Measurements from ENCODE around the gene BRD3.

BRD3 gene

DNA sequence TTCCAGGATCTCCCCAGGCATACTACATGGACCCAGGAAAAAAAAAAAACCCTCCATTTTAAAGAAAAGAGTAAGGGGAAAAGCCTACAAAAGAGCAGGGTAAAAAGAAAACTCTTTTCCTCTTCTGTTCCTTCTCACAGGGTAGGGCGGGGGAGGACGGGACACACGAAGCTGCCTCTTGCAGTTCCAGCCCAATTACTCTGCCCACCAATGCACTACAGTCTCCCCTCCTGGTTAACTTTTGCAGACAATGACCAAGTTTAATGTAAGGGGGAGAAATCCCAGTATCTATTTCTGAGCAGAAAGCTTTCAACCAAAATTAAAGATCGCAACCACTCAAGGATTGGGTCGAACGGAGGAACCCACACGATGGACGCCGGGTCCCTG is 1.3 kb downstream of the BRD3 start:
- no peak for DNase-seq

DNA sequence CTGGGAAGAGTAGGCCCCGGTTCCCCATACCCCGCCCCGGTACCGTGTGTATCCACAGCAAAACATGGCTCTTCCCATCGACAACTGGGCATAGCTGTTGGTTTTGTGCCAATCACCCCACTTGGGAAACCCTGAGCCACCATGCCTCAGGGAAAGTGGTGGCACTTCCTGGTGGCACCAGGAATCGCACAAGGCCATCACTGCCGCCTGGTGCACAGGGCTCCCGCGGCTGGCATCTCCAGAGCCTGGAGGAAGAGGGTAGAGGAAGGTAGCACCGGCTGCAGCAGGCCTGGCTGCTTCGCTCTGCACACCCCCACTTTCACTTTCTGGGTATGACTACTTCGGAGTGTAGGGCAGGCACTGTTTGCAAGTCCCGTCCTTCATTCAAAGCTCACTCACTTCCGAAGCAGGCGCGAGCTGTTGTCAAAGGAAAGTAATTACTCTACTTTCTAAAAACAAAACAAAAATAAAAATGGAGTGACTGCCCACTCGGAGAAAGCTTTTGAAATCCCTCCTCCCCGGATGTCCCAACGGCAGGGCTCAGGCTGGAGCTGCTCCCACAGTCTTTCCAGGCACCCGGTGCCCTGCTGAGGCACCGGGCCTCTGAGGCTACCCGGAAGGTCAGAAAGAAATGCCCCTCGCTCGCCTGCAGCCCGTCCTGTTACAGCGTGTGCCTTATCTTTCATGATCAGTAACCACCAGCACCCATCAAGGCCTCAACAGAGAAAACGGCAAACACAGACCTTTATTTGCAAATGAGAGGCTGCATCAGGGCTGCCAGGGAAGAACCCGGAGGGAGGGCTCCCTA is 2.0 kb downstream of the BRD3 start:
- no peak for DNase-seq

DNA sequence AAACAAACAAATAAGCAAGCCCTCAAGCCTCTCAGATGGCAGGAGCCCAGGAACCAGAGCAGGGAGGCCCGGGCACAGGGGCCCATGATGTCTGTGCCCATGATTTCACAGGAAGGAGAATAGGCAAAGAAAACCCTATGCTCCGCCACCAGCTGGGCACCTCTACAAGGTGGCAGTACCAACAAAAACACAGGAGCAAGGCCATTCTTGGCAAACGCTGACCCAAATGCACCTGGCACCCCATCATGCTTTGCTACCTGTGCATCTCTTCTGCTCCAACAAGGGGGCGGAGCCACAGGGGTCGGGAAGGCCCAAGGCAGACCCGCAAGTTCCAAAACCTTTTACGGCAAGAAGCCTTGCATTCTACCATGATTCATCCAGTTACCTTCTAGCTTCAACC is 3.1 kb downstream of the BRD3 start:
- DNase-seq = no peak

DNA sequence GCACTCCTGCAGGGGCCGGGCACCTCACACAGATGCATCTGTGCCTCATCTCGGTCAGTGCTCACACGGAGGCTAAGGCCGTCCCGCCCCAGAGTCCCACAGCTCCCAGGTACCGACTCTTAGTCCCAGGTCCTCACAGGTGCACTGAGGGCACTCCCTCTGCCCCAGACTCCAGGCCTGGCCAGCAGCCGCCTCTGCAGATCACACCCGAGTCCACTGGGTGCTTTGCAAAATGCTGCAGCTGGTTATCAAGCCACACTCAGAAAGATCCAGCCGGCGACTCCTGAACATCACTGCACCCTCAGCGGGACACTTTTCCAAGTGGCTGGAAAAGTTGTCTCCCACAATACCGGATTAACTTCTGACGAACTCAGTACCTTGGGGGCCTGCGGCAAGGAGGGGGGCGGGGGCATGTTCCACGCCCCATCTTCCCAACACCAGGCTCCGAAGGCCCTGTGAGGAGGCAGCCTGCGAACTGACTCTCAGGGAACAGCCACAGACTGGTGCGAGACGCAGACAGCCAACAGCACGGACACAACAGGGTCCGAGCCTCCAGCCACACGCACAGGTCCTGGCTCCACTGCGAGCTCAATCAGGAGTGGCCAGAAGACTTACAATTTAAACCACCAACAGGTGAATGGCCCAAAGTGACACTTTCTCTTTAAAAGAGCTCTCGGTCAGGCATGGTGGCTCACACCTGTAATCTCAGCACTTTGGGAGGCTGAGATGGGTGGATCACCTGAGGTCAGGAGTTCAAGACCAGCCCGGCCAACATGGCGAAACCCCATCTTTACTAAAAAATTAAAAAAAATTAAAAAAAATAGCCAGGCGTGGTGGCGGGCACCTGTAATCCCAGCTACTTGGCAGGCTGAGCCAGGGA is 4.0 kb downstream of the BRD3 start:
- DNase-seq = no peak

DNA sequence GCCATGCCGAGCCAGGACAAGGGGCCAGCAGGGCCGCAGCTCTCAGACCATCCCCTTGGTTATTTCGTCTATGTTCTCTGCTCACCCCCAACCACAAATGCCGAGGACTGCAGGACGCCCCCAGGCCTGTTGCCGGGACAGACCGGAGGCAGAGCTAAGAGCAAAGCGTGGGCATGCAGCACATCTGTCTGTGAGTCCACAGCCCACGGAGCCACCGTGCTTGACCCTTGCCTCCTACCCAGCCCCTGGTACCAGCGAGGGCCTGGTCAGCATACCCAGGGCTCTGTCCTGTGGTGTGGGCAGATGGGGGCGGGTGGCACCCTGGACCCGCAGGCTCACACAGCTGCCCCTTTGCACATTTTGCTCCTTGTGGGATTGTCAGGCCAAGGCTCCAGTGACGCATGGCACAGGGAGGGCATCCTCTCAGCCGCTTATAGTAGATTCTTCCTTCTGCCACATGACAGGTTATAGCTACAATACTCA is 4.7 kb downstream of the BRD3 start:
- no peak for DNase-seq

DNA sequence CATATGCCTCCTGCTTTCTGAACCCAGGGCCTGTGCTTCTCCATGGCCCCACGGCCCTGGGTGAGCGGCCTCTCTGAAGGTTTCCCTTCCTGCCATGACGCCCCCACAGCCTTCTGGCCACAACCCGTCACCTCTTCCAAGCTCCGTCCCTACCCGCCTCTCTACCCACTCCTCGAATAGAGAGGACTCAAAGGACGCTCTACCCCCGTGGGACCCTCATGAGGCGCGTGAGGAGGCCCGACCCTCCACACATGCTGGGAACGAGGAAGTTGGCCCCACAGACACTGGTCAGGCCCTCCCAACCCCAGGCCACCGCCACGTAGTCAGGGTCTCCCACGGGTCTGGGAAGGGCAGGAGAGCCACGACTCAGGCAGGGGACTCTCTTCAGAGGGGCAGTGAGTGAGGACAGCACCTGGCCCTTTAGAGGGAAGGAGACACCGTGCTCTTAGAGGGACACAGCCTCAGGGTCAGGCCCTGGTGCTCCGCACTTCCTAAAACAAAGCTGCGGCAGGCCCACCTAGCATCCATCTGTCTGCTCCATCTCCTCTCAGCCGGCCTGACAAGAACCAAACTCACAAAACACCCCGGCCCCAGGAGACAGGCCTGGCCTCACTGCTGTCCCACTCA is 5.3 kb downstream of the BRD3 start:
- no peak for DNase-seq

DNA sequence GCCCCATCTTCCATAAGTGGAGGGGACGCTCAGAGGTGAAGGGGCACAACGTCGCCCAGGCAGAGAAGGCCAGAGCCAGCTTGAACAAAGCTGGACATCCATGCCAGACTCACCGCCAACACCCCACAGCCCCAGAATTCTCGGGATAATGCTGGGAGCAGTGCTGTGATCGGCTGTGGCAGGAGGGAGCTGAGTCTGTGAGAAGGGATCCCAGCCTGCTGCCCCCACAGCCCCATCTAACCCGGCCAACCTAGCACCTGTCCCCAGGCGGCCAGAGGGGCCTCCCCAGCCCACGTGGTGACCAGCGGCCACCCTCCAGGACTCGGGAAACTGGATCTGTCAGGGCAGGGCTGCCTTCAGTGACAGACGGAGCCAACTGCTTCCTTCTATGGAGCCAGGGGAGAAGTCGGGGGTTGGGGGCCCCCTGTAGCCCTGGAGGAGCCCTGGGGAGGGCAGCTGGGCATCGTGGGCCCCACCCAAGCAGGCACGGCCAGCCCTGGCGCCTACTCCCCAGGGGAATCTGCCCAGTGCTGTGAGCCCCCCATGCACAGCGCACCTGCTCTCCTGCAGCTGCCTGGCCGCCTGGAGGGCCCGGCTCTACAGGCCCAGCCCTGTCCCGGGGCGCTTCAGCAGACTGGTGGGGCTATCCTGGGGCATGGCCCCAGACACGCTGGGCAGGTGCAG is 6.0 kb downstream of the BRD3 start:
- DNase-seq = peak; percentile 36

DNA sequence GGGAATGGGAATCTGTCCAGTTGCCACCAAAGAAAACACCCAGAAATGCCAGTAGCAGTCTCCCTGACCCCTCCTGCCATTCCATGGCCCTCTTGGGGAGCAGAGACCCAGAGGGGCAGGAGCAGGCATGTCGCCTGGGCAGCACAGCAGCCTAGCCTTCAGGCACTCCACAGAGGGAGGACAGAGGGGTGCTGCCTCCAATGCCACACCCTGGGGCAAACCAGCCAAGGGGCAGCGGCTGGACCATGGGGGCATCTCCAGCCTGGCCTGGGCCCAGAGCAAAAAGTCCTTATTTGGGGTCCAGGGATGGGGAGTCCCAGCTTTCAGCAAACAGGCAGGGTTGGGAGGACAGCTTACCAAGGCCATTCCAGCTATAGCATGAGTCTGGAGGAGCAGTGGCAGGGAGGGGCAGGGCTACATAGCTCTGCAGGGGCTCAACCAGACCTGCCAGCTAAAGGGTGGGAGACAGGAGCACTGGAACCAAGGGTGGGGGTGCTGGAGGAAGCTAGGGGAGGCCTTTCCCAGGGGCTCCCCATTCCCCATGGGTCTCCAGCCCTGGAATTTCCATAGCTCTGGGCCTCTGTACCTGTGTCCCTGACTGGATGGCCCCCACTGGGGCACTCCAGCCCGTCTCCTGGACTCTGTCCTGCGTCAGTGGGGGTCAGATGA is 6.7 kb downstream of the BRD3 start:
- no peak for DNase-seq

DNA sequence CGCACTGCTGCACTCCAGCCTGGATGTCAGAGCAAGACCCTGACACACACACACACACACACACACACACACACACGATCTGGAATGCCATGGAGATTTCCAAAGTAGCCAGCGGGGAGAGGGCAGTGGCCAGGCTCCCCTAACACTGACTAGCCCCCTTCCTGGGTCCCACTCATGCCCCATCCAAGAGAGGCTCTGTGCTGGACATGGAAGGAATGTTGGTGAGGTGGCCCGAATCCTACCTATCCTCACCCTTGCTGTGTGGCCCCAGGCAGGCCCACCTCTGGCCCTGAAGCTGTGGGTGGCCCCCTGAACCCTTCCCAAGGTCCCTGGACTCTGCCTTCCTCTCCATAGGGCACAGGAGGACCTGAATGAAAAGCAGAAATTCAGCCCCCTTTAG is 7.3 kb downstream of the BRD3 start:
- DNase-seq = no peak

DNA sequence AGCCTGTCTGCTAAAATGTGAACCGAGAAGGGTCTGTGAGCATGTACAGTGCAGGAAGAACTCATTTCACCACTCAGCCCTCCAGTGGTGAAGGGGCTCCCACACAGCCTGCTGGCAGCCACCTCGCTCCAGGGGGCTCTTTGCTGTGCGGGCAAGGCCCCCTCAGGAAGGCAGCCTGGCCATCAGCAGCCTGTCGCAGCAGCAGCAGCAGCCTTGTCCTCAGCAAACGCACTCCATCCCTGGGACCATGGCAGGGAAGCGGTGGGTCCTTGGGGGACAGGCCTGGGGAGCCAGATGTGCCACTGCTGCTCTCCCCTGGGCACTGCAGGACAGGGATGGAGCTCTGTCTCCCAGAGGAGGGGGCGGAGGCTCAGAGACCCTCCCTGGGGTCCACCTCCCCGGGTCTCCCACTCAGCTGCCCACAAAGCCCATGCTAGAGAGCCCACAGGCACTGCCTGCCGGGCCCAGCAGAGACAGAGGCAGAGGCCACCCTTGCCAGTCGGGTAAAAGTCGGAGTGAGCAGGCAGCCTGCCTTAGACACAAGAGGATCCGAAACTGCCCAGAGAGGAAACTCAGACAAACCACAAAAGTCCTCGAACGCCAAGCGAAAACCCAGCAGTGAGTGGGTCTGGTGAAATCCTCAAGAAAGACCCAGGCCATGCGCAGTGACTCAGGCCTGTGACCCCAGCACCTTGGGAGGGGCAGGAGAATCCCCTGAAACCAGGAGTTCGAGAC is 8.0 kb downstream of the BRD3 start:
- no peak for DNase-seq

DNA sequence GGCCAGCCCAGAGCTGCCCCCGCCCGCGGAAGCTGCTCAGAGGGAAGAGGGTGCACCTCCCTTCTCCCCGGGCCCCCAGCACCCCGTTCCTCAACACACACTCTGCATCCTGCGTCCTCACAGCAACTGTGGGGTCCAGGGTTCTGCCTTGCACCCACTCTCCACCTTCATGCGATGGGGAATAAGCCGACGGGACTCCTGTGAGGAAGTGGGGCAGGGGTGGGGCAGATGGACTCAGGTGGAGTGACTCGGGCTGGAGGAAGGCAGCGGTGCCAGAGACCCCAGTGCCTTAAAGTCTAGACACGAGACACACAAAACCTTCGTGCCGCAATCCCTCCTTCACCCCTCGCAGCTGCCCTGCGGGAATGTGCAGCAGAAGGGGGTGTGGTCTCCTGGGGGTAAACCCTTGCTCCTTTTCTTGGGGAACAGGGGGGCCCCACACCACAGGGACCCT is 8.6 kb downstream of the BRD3 start:
- no peak for DNase-seq

DNA sequence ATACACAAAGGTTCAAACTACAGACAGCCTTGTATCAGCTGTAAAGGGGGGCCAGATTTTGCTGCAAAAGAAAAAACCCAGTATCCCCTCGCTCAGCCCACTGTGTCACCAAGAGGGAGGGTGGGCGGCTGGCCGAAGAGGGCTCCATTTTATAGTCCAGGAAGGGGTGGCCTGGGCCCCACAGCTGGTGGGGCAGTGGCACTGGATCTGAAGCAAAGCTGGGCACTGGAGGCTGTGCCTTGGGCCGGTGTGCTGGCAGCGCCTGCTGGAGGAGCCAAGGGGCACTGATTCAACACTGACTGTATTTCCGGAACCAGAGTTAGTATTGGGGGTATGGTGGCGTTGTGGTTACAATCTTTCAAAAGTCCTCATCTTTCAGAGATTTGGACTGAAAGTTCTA is 9.1 kb downstream of the BRD3 start:
- no peak for DNase-seq

DNA sequence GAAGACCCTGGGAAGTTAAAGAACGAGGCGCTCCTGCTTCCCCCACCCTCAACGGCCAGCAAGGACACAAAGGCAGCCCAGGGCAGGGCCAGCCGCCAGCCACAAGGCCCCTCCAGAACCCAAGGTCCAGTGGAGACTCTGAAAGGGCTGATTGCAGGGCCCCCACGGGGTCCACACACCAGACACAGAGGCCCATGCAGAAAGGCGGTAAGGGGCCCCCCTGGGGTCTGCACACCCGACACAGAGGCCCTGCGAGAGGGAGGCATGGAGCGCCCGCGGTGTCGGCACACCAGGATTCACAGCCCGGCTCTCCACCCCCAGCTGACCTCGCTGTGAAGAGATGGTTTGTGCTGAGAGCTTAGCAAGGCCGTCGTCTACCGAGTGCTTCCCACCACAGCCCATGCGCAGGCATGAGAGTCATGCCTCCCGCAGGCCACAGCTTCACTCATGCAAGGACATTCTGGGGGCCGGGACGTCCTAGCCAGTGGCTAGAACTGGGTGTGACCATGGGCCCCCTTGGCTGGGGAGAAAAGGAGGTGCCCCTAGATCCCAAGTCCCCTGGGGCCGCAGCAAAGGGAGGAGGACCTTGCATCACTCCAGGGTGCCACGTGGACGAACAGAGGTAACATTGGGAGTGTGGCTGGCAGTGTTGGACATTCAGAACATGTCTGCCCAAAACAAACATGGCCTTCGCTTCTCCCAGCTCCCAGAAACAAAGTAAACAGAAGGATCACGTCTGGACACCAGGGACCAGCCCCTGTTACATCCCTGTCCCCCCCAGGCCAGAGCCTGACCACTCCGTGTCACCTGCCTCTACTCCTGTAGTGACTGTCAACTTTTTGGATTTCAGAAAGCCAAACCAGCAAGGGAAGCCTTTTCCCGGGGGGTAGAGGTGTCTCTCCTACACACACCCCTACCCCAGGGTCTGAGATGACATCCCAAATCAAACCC is 9.8 kb downstream of the BRD3 start:
- no peak for DNase-seq

DNA sequence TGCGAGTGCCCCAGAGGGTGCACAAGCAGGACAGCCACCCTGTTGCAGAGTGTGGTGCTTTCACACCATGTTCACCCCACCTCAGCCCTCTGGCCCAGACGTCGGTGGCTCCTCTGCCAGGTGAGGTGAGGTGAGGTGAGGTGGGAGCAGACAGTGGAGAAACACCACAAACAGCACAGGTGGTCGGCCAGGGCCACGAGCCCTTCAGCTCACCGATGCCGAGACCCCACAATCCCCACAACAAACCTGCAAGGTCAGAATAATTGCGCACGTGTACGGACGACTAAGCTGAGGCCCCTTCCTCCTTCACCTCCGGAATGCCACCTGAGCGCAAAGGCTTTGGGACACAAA is 10.5 kb downstream of the BRD3 start:
- no peak for DNase-seq

DNA sequence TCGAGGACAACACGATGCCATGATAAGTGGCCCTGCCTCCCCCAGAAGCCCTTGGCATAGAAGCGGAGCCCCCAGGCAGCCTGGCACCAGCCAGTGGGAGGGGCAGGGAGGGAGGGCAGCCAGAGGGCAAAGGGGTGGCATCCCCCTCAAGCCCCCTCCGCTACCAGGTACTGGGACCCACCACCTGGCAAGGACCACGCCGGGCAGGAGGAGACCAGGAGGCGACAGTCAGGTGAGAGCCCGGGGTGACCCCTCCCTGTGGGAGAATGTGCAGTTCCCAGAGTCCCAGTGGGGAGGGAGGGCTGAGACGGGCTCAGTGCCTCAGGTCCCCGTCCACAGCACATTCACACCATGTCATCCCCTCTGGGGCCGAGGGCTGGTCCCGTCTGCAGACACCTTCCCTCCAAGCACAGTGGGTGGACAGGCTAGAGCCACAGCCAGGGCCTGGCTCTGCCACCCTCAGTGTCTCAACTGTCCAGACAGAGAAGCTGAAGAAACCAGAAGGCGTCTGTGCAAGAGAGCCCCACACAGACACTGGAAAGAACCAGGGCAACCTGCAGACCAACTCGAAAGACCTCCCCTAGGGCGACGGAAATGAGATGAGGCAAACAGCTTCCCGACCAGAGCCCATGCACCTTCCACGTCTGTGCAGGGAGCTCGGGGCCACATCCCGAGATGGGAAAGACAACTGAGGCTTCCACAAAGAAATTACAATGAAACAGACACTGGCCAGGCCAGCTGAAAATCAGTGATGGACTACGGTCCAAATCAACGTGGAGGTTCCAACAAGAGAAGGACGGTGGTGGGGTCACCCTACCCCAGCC is 11.1 kb downstream of the BRD3 start:
- DNase-seq = no peak

DNA sequence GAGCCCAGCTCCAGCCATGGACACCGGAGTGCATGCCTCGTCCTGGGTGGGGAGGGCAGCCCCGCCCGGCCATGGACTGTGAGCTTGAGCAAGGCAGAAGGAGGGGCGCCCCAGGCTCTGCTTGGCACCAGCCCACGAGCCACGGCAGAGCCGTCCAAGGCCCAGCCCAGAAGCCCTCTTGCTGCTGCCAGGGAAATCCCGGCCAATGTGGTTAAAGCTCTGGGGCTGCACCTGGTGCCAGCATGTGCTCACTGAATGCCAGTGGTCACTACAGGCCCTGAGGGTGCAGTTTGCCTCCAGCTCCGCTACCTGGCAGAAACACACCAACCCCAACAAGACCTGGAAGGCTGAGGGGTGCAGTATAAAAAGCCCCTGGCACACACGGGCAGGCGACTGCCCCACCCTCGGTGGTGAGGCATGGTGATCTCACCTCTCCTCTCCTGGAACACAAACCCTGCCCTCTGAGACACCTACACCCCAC is 11.8 kb downstream of the BRD3 start:
- no peak for DNase-seq

DNA sequence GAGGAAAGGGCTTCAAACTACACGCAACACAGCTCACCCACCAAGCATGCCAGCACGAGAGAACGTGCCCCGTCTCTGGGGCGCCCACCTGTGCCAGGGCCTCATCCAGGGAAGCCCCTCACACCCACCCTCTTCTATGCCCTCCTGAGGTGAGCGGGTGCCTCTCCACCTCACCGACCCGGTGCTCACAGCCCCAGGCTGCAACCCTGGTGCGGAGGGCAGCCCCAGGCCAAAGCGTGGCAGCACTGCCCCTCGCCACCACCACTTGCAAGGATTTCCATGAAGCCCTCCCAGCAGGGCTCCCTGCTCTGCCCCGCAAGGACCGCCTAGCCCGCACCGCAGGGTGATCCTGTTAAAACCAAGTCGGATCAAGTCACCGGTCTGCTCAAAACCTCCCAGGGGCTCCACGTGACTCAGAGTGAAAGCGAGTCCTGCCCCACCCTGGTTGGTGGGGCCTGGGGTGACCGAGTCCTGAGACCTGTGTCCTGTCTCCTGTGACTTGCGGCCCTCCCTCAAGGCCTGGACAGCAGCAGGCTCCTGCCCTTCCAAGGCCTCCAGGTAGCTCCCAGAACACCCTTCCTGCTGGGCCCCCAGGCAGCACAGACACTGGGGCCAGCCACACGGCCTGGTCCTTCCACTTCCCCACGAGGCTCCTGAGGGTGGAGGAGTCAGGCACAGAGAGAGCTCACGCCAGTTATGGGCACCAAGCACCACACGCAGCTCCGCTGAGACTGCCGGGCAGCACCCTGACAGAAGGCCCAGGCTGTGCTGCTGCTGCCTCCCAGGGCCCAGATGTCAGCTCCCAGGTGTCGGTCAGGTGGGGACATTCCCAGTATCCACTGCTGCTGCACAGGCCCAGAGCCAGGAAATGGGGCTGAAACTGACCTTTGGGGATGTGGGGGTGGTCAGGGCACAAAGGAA is 12.7 kb downstream of the BRD3 start:
- no peak for DNase-seq
